Chondrocyte (in vitro differentiated cells): ENCODE results near the gene FGD4. TPM values are rescaled to one million over a fixed set of nuclear protein-coding genes. Genes with fewer than 3 reads are reported as not detected.
A peak's percentile ranks its signal among the peaks of the same experiment; 100 is the strongest.

Source experiments
- DNase-seq: peaks from one replicate; pipeline ENCODE4 v3.0.0; 2021; ENCODE audit warnings: mixed read lengths, low spot score
- H3K27ac Mint-ChIP-seq: one replicate; pipeline ENCODE4 v1.8.0; 2021; ENCODE audit warnings: mild to moderate bottlenecking, moderate library complexity, mixed read lengths; ENCODE audit not compliant: unreplicated experiment
- H3K27me3 Mint-ChIP-seq: 2 replicates; pipeline ENCODE4 v1.8.0; 2021; ENCODE audit warnings: low read depth, mixed read lengths
- H3K36me3 Mint-ChIP-seq: 2 replicates; pipeline ENCODE4 v1.8.0; 2021; ENCODE audit warnings: low read depth, mixed read lengths
- H3K4me1 Mint-ChIP-seq: 2 replicates; pipeline ENCODE4 v1.8.0; 2021; ENCODE audit warnings: low read depth, mild to moderate bottlenecking, mixed read lengths
- H3K4me3 Mint-ChIP-seq: one replicate; pipeline ENCODE4 v1.8.0; 2021; ENCODE audit warnings: mild to moderate bottlenecking, moderate library complexity, mixed read lengths; ENCODE audit not compliant: unreplicated experiment
- H3K9me3 Mint-ChIP-seq: 2 replicates; pipeline ENCODE4 v1.8.0; 2021; ENCODE audit warnings: low read depth, mixed read lengths
- total RNA-seq: library from RNA; stranded (reverse); gene quantifications from 3 replicates; pipeline ENCODE4 v1.2.1, GENCODE V29; 2021
- TF ChIP-seq, protein P1 (sequence below): fragments of 200-600 bp; sonication (generic); IDR thresholded peaks from 2 replicates; pipeline ENCODE4 v1.5.0; 2021; ENCODE audit warnings: antibody characterized with exemption, mild to moderate bottlenecking, moderate library complexity

Gene FGD4
- total RNA-seq, 1 donor from 2014 or later, result 8.7 TPM

- H3K4me3 Mint-ChIP-seq, result no peak overlapping the region
- H3K36me3 Mint-ChIP-seq, result peaks cover 11% of the 10 kb centered on the region
These were observed 293.0 kb downstream of the FGD4 start for GRCh38 chr12:32692358-32692757.

DNA sequence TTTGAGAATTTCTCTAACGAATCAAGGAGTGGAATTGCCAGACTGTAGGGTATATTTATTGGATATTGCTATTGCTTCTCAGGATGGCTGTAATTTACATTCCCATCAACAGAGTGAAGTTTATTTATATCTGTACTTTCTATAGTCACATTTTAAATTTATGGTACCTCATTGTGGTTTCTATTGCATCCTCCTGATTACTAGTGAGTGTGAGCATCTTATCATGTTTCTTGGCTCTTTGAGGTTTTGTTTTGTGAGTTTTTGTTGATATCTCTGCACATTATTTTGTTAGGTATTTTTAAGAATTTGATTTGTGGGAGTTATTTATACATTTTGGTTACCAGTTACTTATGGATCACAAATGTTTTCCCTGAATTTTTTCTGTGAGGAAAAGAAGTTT lies 293.7 kb downstream of the FGD4 start:
- no peak overlapping the region for H3K27ac Mint-ChIP-seq
- DNase-seq, result no peak
- TF ChIP-seq, protein P1, sequence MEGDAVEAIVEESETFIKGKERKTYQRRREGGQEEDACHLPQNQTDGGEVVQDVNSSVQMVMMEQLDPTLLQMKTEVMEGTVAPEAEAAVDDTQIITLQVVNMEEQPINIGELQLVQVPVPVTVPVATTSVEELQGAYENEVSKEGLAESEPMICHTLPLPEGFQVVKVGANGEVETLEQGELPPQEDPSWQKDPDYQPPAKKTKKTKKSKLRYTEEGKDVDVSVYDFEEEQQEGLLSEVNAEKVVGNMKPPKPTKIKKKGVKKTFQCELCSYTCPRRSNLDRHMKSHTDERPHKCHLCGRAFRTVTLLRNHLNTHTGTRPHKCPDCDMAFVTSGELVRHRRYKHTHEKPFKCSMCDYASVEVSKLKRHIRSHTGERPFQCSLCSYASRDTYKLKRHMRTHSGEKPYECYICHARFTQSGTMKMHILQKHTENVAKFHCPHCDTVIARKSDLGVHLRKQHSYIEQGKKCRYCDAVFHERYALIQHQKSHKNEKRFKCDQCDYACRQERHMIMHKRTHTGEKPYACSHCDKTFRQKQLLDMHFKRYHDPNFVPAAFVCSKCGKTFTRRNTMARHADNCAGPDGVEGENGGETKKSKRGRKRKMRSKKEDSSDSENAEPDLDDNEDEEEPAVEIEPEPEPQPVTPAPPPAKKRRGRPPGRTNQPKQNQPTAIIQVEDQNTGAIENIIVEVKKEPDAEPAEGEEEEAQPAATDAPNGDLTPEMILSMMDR, result no peak
- H3K4me3 Mint-ChIP-seq, result no peak overlapping the region
- H3K27me3 Mint-ChIP-seq, result no peaks in the 10 kb centered on the region
- H3K4me1 Mint-ChIP-seq, result peaks cover 16% of the 10 kb centered on the region
- peaks cover 11% of the 10 kb centered on the region for H3K36me3 Mint-ChIP-seq
- peaks cover 14% of the 10 kb centered on the region for H3K9me3 Mint-ChIP-seq

More at GRCh38 chr12:32692358-32692757, 293.0 kb downstream of the FGD4 start:
- DNase-seq, result no peak
- Mint-ChIP-seq H3K4me1 (peaks cover 14% of the 10 kb centered on the region), H3K27ac (peak overlapping the region; percentile 32), H3K9me3 (peaks cover 14% of the 10 kb centered on the region), H3K27me3 (no peaks in the 10 kb centered on the region)
- TF ChIP-seq, protein P1, result no peak
